ENCODE measurements around the gene IFNL2. TPM values are rescaled to one million over a fixed set of nuclear protein-coding genes. Genes with fewer than 3 reads are reported as not detected.
"Not testable (repeated sequence)": the region's sequence is repeated elsewhere in the genome, so short reads cannot be mapped to it uniquely, and the experiment has no call there.

The IFNL2 gene
- total RNA-seq, 1 donor from 2014 or later: not detected

DNA sequence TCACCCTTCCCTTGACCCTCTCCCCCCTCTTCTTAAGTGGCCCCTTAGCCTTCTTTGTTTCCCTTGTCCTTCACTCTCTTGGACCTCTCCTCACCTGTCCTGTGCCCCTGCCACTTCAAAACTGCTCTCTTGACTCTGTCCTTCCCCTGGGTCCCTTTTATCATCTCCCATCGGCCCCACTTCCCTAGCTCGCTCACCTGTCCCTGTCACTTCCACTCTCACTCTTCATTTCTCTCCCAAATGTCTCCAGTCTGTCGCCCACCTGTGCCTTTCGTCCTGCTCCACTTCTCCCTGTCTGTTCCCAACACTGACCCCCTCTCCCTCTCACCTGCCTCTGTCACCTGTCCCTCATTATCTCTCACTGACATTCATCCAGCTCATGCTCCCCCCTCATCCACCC is 28.7 kb downstream of the IFNL2 start:
- no peak for DNase-seq (ENCODE audit: low spot score)

DNA sequence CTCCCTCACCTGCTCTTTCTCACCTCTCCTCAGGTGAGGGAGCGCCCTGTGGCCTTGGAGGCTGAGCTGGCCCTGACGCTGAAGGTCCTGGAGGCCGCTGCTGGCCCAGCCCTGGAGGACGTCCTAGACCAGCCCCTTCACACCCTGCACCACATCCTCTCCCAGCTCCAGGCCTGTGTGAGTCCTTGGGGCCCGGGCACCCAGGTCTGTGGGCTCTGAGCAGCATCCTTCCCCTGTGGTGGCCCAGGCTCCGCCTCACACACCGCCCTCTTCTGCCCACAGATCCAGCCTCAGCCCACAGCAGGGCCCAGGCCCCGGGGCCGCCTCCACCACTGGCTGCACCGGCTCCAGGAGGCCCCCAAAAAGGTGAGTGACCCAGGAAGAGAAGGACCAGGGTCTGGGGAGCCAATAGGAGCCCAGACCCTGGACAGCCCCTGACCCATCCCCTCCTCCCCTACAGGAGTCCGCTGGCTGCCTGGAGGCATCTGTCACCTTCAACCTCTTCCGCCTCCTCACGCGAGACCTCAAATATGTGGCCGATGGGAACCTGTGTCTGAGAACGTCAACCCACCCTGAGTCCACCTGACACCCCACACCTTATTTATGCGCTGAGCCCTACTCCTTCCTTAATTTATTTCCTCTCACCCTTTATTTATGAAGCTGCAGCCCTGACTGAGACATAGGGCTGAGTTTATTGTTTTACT is 29.9 kb downstream of the IFNL2 start:
- DNase-seq (ENCODE audit: low spot score): peak; percentile 40

DNA sequence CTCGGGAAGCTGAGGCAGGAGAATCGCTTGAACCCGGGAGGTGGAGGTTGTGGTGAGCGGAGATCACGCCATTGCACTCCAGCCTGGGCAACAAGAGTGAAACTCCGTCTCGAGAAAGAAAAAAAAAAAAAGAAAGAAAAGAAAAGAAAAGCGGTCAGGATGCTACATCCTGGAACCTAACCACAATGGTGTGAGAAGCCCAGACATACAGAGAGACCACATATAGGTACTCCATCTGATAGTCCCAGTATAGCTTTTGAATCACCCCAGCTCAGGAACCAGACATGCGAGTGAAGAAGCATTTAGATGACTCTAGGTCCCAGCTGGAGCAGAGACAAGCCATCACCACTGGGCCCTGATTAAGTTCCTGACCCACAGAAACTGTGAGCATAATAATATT is 31.2 kb downstream of the IFNL2 start:
- DNase-seq (ENCODE audit: low spot score): no peak

DNA sequence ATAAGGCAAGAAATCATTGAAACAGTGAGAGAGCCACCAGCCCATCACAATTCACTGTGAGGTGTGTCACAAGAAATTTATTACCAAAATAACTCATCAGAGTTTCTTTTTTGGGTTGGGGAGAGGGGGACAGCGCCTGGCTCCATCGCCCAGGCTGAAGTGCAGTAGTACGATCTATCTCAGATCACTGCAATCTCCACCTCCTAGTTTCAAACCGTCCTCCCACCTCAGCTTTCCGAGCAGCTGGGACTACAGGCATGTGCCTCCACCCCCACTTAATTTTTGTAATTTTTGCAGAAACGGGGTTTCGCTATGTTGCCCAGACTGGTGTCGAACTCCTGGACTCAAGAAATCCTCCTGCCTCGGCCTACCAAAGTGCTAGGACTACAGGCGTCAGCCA is 31.6 kb downstream of the IFNL2 start:
- no peak for DNase-seq (ENCODE audit: low spot score)

DNA sequence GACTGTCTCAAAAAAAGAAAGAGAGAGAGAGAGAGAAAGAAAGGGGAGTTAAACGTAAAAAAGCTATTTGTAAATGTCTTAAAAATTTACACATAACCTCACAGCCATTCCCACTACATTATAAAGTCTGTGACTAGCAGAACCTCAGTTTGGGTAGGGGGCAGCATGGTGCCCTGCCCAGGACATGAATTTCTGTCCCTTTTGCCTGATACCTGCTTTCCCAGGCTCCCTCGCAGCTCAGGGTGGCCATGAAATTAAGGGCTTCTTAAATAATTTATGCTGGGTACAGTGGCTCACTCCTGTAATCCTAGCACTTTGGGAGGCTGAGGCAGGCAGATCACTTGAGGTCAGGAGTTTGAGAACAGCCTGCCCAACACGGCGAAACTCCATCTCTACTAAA is 32.8 kb downstream of the IFNL2 start:
- no peak for DNase-seq (ENCODE audit: low spot score)

DNA sequence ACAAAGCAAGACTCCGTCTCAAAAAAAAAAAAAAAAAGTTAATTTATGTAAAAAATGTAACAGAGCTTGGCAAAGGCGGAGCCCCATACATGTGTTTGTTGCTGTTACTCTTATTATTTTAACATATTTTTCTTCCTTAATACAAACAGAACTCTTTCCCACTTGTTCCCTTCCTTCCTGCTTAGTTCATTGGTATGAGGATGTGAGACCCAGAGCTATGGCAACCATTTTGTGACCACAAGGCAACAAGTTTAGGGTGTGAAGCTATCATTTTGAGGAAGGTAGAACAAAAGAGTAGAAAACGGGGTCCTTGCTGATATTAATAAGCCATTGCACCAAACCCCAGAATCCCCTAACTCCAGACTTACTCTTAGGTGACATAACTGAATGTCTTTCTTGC is 33.4 kb downstream of the IFNL2 start:
- no peak for DNase-seq (ENCODE audit: low spot score)

DNA sequence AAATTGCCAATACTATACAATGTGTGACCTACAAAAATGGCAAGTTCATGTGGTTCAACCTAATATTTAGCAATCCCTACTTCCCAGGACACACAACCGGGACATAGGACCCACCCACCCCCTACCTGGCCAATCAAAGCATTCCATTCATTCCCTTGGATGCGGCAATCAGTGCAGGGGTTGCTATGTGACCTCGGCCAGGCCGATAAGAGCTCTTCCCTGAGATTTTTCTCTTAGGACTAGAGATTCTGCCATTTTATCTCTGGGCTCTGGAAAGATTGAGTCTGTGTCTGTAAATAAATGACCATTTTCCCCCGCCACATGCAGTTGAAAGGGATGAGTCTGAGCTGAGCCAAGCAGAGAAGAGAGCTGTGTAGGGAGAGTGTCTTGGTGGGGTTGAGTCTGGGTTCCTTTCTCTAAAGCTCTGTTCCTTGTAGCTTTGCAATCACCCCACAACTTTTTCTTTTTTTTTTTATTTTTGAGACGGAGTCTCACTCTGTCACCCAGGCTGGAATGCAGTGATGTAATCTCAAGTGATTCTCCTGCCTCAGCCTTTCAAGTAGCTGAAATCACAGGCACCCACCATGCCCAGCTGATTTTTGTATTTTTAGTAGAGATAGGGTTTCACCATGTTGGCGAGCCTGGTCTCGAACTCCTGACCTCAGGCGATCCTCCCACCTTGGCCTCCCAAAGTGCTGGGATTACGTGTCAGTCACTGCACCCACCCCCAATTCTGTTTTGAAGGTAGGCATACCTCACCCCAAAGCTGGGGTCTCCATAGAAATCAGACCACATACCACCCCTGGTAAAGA is 35.4 kb downstream of the IFNL2 start:
- DNase-seq (ENCODE audit: low spot score): no peak

DNA sequence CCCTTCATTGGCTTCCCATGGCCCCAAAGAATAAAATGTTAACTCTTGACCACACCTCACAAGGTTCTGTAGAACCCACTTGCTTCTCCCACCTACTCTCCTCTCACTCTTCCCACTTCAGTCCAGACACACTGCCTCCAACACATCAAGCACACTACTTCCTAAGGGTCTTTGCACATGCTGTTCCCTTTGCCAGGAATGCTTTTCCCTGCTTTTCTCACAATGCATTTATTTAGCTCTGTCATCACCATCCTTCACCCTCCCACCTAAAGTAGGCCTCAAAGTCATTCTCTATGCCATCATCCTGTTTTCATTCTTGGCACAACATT is 36.0 kb downstream of the IFNL2 start:
- no peak for DNase-seq (ENCODE audit: low spot score)

DNA sequence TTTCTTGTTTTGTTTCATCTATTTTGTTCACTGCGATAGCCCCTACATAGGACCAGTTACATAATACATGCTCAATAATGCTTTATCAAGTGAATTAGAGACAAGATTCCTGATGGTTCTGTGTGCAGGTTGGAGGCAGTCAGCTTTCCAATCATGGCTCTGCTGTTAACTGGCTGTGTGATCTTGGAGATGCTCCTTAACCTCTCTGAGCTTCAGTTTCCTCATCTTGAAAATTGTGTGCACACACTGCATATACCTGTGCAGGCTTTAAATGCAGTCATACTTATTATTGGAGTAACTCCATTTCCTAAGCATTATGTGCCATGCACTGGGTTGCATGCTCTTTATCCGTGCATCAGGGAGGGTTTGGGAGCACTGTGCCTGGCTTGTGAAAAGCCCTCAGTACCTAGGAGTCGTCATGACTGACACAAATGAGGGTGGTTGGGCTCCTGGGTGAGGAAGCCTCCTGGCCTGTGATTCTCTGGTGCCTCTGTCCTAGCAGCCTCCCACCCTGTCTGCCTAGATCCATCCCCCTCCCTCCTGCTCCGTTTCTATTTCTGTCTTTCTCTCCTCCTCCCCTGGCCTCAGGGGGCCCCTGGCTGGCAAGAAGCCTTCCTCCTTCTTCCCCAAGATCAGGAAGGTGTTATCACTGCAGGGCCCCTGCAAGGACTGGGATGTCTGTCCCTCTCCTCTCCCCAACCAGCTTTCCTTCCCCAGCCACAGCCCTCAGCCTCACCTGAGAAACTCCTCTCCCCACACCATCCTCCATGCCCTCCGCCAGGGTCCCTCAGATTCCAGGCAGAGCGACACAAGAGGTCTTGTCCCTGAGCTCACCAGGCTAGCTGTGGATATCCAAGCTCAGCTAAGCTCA is 36.7 kb downstream of the IFNL2 start:
- no peak for DNase-seq (ENCODE audit: low spot score)

DNA sequence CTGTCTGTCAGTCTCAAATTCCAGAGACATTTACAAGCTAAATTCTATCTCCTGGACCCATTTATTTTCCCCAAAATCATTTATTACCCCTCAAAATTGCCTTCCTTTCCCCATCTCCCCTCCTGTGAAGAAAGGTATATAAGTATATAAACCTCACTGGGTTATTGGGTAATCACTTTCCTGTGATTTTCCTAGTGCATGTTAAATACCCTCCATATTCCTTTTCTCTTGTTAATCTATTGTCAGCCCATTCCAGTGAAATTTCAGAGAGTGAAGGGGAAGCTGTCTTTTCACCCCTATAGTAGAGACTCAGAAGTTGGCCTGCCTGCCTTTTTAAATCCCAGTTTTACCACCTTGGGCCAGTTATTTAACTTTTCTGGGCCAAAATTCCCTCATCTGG is 37.9 kb downstream of the IFNL2 start:
- DNase-seq (ENCODE audit: low spot score): no peak

DNA sequence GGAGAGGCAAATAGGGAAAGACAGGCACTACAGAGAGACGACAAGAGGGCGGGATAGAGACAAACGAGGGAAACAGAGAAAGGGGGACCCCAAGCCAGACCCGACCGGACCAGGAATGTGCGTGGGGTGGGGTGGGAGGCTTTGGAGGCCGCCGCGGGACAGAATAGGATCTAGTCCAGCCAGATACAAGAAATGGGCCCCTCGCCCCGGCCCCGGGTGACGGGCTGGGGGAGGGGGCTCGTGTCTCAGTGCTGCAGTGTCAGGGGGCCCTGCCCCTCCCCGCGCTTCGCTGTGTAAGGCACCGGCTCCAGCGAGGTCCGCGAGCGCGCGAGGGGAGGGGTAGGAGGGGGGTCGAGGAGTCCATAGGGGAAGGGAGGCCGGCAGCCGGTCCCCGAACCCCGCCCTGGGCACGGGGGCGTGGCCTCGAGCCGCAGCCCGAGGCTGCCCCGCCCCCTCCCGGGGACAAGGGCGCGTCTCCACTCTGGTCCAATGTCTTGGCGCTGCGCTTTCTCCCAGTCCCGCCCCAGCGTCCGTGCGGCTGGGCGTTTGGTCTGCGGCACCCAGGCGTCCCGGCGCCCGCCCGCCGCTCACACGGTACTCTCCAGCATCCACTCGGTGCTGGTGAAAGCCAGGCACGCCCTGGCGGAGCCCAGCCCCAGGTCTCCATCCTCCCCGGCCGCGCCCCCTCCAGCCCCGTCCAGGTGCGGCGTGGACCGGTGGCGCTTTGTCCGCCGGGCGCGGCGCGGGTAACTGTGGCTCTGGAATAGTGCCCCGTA is 39.0 kb downstream of the IFNL2 start:
- peak; percentile 46 for DNase-seq (ENCODE audit: low spot score)

DNA sequence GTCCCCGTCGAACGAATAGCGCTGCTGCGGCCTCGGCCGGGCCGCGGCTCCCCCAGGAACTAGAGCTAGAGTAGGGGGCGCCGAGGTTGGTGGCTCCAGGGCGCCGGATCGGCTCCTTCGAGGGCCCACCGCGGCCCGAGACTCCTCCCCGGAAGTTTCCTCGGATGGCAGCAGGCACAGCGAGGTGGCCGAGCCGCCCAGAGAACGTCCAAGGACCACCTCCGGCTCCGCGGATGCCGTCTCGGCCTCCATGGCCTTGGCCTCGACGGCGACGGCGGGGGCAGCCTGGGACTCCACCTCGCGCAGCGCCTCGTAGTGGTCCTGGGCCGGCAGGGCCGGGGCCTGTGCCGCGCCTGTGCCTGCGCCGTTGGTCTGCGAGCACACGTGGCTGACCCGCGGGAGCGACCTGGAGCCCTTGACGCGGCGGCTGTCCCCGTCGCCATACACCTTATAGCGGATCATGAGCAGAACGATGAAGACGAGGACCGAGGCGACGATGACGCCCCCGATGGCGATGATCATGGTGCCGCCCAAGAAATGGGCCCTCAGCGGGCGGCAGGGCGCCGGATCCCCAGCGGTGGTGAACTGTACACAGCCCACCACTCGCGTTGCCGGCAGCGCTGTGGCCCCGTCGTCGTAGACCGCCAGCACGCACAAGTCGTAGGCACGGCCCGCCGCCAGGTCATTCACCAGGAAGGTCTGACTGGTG is 39.8 kb downstream of the IFNL2 start:
- no peak for DNase-seq (ENCODE audit: low spot score)

DNA sequence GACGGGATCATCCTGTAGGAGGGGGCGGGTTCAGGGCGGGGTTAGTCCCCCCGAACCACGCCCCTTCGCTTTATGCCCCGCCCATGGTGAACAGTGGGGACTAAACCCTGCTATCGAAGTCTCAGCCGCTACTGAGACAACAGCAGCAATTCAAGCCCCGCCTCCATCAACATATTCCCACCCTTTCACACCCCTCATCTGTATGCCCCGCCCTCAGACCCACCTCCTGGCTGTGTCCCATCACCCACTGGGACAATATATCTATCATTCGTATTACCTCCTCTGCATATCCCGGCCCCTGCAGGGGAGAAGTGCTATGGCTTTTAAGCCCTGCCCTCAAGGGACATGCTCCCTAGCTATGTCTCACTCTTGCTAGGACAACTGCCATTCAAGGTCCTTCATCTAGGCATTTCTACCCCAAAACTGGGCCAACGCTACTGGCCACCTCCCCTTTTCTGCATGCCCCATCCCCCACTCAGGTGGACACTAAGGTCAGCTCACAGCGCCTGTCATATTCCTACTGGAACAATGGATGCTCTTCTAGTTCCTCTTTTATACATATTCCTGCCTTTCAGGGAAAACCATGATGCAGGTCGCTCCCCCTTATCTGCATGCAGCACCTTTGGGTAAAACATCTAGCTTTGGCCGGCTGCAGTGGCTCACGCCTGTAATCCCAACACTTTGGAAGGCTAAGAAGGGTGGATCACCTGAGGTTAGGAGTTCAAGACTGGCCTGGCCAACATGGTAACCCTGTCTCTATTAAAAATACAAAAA is 40.5 kb downstream of the IFNL2 start:
- DNase-seq (ENCODE audit: low spot score): no peak

DNA sequence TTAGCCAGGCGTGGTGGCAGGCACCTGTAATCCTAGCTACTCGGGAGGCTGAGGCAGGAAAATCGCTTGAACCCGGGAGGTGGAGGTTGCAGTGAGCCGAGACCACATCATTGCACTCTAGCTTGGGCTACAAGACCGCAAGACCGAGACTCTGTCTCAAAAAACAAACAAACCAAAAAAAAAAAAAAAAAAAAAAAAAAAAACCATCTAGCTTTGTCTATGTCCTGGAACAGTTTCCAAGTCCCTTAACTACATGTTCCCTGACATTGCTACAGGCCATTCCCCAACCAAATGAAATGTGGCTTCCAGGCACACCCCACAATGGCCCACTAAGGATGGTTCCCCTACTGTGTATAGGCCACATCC is 41.1 kb downstream of the IFNL2 start:
- DNase-seq (ENCODE audit: low spot score): not testable (repeated sequence)

DNA sequence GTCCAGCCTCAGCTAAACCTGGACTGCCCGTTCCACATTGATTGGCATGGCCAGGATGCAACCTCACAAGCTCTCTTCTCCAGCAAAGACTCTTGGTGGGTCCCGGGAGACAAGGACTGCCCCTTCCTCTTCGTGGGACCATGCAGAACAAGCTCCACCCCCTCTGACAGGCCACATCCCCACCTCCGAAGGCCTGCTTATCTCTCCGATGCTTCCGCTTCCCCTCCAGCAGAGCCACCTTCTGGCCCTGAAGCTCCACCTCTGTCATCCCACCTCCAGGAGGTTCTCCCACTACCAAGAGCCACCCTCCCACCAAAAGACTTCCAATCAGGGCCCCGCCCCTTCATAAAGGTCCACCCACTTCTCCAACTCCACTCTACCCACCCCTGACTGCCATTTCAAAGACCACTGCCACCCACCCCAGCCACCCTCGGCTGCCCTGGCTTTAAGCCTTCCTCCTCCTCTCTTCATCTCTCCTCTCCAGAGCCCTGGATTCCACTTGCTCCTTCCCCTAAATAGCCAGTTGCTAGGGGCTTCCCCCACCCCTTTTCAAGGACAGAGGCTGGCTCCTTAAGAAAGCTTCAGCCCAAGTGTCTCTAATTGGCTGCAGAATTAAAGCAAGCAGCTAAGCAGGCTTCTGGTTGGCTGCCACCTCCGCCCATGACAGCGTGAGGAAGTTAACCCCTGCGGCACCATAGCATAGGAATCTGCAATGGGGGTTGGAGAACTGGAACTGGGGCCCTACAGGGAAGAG is 42.5 kb downstream of the IFNL2 start:
- DNase-seq (ENCODE audit: low spot score): no peak

DNA sequence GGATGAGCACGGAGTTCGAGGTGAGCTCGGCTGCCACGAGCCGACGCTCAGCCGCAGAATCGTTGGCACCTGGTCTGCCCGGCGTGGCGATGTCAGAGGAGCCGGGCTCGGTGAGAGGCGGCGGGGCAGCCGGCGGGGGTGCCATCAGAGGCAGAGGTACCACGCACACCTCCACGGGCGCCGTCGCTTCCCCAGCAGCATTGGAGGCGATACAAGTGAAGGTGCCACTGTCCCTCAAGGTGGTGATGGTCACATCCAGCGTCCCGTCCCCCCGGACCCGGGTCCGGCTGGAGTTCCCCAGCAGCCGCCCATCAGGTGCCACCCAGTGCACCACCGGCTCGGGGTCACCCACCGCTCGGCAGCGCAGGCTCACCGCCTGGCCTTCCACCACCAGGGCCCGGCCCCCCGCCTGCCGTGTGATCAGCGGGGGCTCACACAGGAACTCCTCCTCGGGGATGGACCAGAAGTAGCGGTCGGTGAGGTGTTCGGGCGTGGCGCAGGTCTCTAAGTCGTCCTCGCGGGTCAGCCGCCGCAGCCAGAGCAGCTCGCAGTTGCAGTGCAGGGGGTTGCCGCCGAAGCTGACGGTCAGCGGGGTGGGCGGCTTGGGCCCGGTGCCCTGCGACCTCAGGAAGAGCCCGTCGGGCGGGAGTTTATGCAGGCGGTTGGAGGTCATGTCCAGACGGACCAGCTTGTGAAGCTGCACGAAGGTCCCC is 46.0 kb downstream of the IFNL2 start:
- no peak for DNase-seq (ENCODE audit: low spot score)

DNA sequence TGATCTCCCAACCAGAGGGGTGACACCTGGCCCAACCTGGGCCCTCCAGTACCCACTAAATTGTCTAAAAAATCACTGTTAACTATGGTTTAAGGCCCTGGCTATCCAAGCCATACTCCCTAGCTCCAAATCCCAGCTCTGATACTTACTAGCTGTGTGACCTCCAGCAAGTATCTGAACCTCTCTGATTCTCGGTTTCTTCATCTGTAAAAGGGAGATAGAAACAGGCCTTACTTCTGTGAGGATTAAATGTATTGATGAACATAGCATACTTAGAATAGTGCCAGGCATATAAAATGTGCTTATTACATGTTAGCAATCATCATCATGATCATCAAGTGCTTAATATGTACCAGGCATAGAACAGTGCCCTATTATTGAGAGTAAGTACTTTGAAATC is 47.7 kb downstream of the IFNL2 start:
- no peak for DNase-seq (ENCODE audit: low spot score)

DNA sequence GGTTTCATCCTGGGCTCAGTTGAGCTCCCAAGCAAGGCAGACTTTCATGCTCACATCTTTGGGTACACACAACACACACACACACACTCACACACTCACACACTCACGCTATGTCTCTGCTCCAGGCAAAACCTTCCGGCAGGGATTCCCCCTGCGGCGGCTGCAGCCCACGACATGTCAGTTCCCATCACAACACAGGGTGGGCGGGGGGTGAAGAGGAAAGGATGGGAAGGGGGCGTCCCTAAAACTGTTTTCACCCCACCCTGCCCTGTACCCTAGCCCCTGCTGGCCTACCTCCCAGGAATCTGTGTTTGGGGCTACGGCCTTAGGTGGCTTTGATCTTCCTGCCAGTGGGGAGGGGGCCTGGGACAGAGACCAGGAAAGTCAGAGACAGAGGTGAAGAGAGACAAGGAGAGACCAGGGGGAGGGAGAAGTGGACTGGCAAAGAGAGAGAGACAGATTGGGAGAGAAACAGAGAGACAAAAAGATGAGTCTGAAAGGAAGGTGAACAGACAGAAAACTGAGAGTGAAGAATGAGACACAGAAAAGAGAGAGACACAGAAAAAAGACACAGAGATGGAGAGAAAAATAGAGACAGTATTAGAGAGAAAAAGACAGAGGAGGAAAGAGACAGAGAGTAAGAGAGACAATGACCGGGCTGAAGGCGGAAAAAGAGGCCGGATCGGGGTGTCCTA is 48.6 kb downstream of the IFNL2 start:
- no peak for DNase-seq (ENCODE audit: low spot score)

Data from mucosa of gallbladder (tissue), 1 donor.